ENCODE measurements around the gene MAD1L1. TPM values are rescaled to one million over a fixed set of nuclear protein-coding genes. Genes with fewer than 3 reads are reported as not detected.
A peak's percentile ranks its signal among the peaks of the same experiment; 100 is the strongest.

MAD1L1 gene
- total and polyA plus RNA-seq, 2 of the 13 experiments (the other 11 are each of a cell fraction or from before 2014, with no cell fraction given), result 17.4 to 64.7 TPM

DNA sequence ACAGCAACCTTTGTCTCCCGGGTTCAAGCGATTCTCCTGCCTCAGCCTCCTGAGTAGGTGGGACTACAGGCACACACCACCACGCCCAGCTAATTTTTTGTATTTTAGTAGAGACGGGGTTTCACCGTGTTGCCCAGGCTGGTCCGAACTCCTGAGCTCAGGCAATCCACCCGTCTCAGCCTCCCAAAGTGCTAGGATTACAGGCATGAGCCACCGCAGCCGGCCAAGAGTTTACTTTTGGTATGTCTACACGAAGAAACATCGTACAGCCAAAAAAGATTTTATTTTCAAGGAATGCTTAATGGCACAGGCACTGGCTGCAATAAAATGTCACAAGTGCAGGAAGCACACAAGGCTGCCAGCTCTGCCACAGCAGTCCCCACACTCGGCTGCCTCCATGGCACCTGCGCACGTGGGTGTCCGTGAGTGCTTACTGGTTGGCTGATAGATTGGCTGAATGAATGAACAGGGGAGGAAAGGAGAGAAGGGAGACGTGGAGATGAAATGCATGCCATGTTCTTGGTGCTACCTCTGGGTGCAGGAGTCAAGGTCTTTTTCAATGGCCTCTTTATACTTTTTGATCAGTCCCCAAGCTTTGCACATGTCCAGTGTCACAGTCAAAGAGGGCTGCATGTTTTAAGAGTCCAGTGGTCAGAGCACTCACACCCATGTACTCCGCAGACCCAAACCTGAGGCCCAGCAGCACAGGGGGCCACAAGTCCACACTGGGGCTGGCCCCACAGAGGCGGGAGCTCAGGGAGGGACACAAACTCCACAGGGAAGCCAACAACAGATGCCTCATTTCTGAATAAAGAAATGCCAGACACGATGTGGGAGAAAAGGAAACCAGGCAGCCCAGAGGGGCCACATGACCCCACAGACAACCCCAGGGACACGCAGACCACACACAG lies 198.2 kb downstream of the MAD1L1 start (continued):
- peak; percentile 58; the same call in 1 of the 2 replicates for TF ChIP-seq ZNF788 (CRISPR knock-in tag; IDR thresholded peaks at IDR 0.05; ENCODE audit: borderline replicate concordance)
- TF ChIP-seq KLF13 (CRISPR knock-in tag; IDR thresholded peaks at IDR 0.05), result no peak
- 0 out of 2 replicates have a peak, but pooled peaks have one; percentile 28 for TF ChIP-seq ZSCAN31 (CRISPR knock-in tag; IDR thresholded peaks at IDR 0.05; ENCODE audit: low read depth)
- TF ChIP-seq, protein P1, sequence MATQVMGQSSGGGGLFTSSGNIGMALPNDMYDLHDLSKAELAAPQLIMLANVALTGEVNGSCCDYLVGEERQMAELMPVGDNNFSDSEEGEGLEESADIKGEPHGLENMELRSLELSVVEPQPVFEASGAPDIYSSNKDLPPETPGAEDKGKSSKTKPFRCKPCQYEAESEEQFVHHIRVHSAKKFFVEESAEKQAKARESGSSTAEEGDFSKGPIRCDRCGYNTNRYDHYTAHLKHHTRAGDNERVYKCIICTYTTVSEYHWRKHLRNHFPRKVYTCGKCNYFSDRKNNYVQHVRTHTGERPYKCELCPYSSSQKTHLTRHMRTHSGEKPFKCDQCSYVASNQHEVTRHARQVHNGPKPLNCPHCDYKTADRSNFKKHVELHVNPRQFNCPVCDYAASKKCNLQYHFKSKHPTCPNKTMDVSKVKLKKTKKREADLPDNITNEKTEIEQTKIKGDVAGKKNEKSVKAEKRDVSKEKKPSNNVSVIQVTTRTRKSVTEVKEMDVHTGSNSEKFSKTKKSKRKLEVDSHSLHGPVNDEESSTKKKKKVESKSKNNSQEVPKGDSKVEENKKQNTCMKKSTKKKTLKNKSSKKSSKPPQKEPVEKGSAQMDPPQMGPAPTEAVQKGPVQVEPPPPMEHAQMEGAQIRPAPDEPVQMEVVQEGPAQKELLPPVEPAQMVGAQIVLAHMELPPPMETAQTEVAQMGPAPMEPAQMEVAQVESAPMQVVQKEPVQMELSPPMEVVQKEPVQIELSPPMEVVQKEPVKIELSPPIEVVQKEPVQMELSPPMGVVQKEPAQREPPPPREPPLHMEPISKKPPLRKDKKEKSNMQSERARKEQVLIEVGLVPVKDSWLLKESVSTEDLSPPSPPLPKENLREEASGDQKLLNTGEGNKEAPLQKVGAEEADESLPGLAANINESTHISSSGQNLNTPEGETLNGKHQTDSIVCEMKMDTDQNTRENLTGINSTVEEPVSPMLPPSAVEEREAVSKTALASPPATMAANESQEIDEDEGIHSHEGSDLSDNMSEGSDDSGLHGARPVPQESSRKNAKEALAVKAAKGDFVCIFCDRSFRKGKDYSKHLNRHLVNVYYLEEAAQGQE (IDR thresholded peaks at IDR 0.05; ENCODE audit: borderline replicate concordance in 1 of 2, low read depth in 1 of 2, low read length in 2 of 2), result no peak
- TF ChIP-seq NCOA1 (CRISPR knock-in tag; IDR thresholded peaks at IDR 0.05), result 0 out of 2 replicates have a peak, but pooled peaks have one; percentile 34
- TF ChIP-seq, protein P2, sequence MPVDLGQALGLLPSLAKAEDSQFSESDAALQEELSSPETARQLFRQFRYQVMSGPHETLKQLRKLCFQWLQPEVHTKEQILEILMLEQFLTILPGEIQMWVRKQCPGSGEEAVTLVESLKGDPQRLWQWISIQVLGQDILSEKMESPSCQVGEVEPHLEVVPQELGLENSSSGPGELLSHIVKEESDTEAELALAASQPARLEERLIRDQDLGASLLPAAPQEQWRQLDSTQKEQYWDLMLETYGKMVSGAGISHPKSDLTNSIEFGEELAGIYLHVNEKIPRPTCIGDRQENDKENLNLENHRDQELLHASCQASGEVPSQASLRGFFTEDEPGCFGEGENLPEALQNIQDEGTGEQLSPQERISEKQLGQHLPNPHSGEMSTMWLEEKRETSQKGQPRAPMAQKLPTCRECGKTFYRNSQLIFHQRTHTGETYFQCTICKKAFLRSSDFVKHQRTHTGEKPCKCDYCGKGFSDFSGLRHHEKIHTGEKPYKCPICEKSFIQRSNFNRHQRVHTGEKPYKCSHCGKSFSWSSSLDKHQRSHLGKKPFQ (CRISPR knock-in tag; IDR thresholded peaks at IDR 0.05; ENCODE audit: insufficient replicate concordance), result peak; percentile 74
- peak; percentile 24; the same call in 1 of the 2 replicates for TF ChIP-seq ZBTB7B (CRISPR knock-in tag; IDR thresholded peaks at IDR 0.05)
- TF ChIP-seq, protein P3, sequence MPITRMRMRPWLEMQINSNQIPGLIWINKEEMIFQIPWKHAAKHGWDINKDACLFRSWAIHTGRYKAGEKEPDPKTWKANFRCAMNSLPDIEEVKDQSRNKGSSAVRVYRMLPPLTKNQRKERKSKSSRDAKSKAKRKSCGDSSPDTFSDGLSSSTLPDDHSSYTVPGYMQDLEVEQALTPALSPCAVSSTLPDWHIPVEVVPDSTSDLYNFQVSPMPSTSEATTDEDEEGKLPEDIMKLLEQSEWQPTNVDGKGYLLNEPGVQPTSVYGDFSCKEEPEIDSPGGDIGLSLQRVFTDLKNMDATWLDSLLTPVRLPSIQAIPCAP (CRISPR knock-in tag; IDR thresholded peaks at IDR 0.05; ENCODE audit: low read depth), result no peak
- TF ChIP-seq HHEX (CRISPR knock-in tag; IDR thresholded peaks at IDR 0.05), result no peak
- peak; percentile 49; the same call in 1 of the 2 replicates for TF ChIP-seq ZNF644 (CRISPR knock-in tag; IDR thresholded peaks at IDR 0.05; ENCODE audit: low read depth)
- TF ChIP-seq, protein P4, sequence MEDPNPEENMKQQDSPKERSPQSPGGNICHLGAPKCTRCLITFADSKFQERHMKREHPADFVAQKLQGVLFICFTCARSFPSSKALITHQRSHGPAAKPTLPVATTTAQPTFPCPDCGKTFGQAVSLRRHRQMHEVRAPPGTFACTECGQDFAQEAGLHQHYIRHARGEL (CRISPR knock-in tag; IDR thresholded peaks at IDR 0.05), result no peak

Measured in HepG2 (cell line).